Fibroblast of skin of left quadriceps (primary cell): ENCODE results near the gene MAGEA6.
"Not testable (repeated sequence)": the region's sequence is repeated elsewhere in the genome, so short reads cannot be mapped to it uniquely, and the experiment has no call there.

ENCODE experiments used
- DNase-seq, 2 experiments: peaks; one replicate each; pipeline ENCODE4 v3.0.0-alpha.2; 2013; ENCODE audit warnings: low read depth in 2 of 2

Gene MAGEA6

GRCh38 chrX:152734143-152734858 lies 35.2 kb downstream of the MAGEA6 start:
- not testable (repeated sequence) for DNase-seq

- DNase-seq = no peak
These were observed 36.1 kb downstream of the MAGEA6 start, which contains the start of the genes CSAG1 and MAGEA12 for GRCh38 chrX:152733261-152733975. Gene CSAG1 (minus strand): TSS chrX:152733721. CDS start chrX:152732460, 1,261 bp downstream. Gene MAGEA12 (plus strand): TSS chrX:152733757. CDS start chrX:152736162, 2,405 bp downstream.

- DNase-seq = no peak
These were observed 44.1 kb downstream of the MAGEA6 start for GRCh38 chrX:152725409-152725808.
